Fibroblast of skin of abdomen (primary cell): ENCODE data around the gene CCDC116.

Experiments used
- DNase-seq: peaks from one replicate; pipeline ENCODE4 v3.0.0-alpha.2; 2013

Gene CCDC116

DNA sequence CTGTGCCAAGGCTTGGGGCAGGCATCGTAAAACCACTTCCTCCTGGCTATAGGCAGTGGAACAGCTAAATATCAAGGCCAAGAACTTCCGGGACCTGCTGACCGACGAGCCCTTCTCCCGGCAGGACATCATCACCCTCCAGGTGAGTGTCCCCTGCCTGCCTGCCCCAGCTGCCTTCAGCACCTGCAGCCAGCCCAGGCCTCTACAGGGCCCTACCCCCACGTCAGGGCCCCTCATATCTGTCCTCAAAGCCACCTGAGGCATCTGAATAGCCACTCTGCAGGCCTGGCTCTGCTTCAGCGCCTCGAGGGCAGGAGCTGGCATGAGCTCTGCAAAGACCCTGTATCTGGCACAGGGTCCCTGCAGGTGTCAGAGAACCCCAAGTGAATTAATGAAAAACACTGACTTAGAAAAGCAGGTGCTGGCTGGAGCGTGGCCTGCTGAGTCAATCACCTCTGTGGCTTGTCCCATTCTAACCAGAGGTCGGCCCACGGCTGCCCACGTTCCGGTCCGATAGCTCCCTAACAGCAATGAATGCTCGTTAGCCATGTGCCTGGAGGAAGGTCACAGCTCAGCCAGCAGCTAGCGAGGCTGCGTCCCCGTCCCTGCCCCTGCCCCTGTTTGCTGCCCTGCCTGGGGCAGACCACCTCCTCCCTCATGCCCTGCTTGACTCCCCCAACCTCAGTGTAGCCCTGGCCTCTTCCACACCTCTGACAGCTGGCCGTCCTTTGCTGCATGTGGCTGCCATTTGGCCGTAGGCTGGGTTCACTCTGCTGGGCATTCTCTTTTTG, 50.0 kb downstream of the CCDC116 start:
- no peak for DNase-seq

DNA sequence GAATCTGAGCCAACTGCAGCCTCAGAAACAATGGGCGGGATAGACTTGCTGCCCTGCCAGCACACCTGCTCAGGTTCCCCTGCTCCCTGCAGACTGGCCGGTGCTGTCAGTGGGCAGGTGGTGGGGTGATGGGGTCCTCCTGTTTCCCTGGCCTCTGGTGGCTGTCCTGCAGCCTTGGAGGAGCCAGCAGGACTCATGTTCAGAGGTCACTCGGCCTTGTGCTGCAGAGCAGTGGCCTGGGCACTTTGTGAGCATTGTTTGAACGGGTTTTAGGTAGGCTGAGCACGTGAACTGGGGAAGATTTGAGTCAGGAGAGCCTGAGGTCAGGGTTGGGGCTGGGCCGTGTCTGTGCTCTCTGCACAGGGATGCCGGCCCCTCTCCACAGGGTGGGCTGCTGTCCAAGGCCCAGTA, 50.8 kb downstream of the CCDC116 start:
- DNase-seq: no peak

DNA sequence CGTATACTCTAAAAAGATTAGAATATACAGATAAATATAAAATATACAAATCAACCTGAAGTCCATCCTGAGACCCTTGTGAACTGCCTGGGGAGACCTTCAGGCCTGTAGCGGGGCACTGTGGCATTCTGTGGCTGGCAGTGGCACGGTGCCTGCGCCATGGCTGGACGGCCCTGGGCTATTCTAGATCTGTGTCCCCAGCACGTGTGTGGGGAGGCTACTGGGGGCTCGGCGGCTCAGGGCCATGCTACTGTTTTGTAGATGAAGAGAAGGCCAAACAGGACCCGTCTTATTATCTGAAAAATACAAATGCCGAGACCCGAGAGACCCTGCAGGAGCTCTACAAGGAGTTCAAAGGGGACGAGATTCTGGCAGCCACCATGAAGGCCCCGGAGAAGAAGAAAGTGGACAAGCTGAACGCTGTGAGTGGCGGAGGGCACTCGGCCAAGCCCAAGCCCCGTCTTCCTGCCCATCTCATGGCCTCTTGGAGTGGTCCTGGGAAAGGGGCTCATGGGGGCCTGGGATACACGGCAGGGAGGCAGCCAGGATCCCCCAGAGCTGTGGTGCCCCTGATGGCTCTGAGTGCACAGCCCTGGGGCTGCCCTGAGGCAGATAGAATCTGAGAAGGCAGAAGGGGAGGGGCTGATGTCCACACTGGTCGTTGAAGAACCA, 52.1 kb downstream of the CCDC116 start:
- no peak for DNase-seq

DNA sequence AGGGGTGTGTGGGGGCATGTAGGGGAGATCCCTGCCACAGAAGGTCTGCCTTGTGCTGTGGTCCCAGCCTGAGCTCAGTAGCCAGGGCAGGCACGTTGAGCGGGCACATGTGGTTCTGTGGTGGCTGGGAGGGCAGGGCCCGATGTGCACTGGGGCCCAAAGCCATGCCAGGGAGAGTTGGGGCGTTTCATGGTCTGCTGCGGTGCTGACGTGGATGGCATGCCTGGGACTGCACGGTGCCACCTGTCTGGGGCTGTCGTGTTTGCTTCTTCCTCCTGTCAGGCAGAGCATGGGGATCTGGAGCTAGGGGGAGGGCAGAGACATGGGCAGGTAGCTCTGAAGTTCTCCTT, 52.6 kb downstream of the CCDC116 start:
- DNase-seq: no peak

DNA sequence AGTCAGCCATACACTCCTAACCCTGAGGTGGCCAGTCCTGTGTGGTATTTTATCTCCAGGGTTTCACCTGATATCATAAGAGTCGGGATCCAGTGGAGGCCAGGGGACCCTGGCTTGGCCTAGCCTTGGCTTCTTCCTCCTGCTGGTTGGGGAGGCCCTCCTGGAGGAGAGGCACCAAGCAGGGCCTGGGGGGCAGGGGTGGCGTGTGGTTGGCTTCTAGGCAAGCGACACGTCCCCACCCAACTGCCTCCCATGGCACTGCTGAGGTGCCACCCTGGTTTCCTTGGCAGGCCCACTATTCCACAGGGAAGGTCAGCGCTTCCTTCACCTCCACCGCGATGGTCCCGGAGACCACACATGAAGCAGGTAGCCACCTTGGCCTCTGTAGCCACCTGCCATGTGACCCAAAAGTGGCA, 53.6 kb downstream of the CCDC116 start:
- DNase-seq: no peak
